Caco-2 (cell line): ENCODE measurements around the gene C10orf90. TPM values are rescaled to one million over a fixed set of nuclear protein-coding genes. Genes with fewer than 3 reads are reported as not detected.

Source experiments
- BruUV-seq: library from RNA; stranded (reverse); fragments of 400-500 nt; replicated peaks from 2 replicates; lab custom pipeline; 2021; lab: Mats Ljungman, UMichigan
- CTCF ChIA-PET: fragments of 300-600 bp; sonication (Branson Sonifier 250); formaldehyde crosslinking; loops from one replicate; lab custom pipeline; 2022; ENCODE audit warnings: antibody characterized with exemption; lab: Charles Lee
- POLR2A ChIA-PET: fragments of 300-600 bp; sonication (Branson Sonifier 250); formaldehyde crosslinking; loops from one replicate; lab custom pipeline; 2022; ENCODE audit warnings: antibody characterized with exemption; lab: Charles Lee
- DNase-seq, 2 experiments: peaks; one replicate each; pipeline versions ENCODE4 v3.0.0 to v3.0.0-alpha.2; 2020 to 2022
- H3K27me3 ChIP-seq: replicated peaks from 2 replicates; pipeline ENCODE4 v1.6.0; 2011; ENCODE audit warnings: low read length; ENCODE audit not compliant: control insufficient read depth, insufficient read depth
- H3K36me3 ChIP-seq: 2 replicates; pipeline ENCODE4 v1.5.1; 2011; ENCODE audit warnings: low read length; ENCODE audit not compliant: control insufficient read depth, insufficient read depth
- H3K4me1 ChIP-seq: fragments of 250-450 bp; sonication (Bioruptor Pico); 2 replicates; pipeline ENCODE4 v1.5.1; 2020; ENCODE audit warnings: mild to moderate bottlenecking
- H3K4me3 ChIP-seq: 2 replicates; pipeline ENCODE4 v1.5.1; 2011; ENCODE audit warnings: low read depth, mild to moderate bottlenecking, control low read depth, low read length
- H3K9me3 ChIP-seq: fragments of 250-450 bp; sonication (Bioruptor Pico); 2 replicates; pipeline ENCODE4 v1.5.1; 2020; ENCODE audit warnings: mild to moderate bottlenecking, moderate library complexity
- H3K27ac Mint-ChIP-seq: one replicate; pipeline ENCODE4 v1.8.0; 2022; ENCODE audit warnings: mixed read lengths; ENCODE audit not compliant: unreplicated experiment
- H3K27me3 Mint-ChIP-seq: one replicate; pipeline ENCODE4 v1.8.0; 2022; ENCODE audit warnings: mixed read lengths; ENCODE audit not compliant: insufficient read depth, unreplicated experiment
- H3K36me3 Mint-ChIP-seq: one replicate; pipeline ENCODE4 v1.8.0; 2022; ENCODE audit warnings: mild to moderate bottlenecking, mixed read lengths; ENCODE audit not compliant: insufficient read depth, unreplicated experiment
- H3K4me1 Mint-ChIP-seq: one replicate; pipeline ENCODE4 v1.8.0; 2022; ENCODE audit warnings: low read depth, mixed read lengths; ENCODE audit not compliant: unreplicated experiment
- H3K4me3 Mint-ChIP-seq: one replicate; pipeline ENCODE4 v1.8.0; 2022; ENCODE audit warnings: mild to moderate bottlenecking, moderate library complexity, mixed read lengths; ENCODE audit not compliant: unreplicated experiment
- H3K9me3 Mint-ChIP-seq: one replicate; pipeline ENCODE4 v1.8.0; 2022; ENCODE audit warnings: mixed read lengths; ENCODE audit not compliant: unreplicated experiment
- CTCF ChIP-seq, 2 experiments: fragments of 200-600 bp in 1 of 2; IDR thresholded peaks; 1 replicate in 1 of 2; 2 replicates in 1 of 2; pipeline versions ENCODE4 v1.5.1 to v1.8.0; 2011 to 2022; ENCODE audit warnings: antibody characterized with exemption in 1 of 2, control low read depth in 1 of 2, inconsistent platforms in 1 of 2, low read depth in 1 of 2, low read length in 1 of 2, mild to moderate bottlenecking in 1 of 2, moderate library complexity in 1 of 2; ENCODE audit not compliant: insufficient read depth in 1 of 2, severe bottlenecking in 1 of 2, unreplicated experiment in 1 of 2
- intact Hi-C: fragments of 100-400 bp; cut with micrococcal nuclease; formaldehyde crosslinking; loops from one replicate; pipeline ENCODE4 v1.10.0; 2022; ENCODE audit not compliant: unreplicated experiment
- total RNA-seq: library from RNA; stranded (reverse); gene quantifications from 2 replicates; pipeline ENCODE4 v1.2.3, GENCODE V29; 2022

Gene C10orf90
- total RNA-seq, 1 experiment from 2014 or later = not detected

GRCh38 chr10:126470991-126471390 lies 199.5 kb downstream of the C10orf90 start:
- BruUV-seq = no TSS peak

GRCh38 chr10:126469692-126470091 lies 200.8 kb downstream of the C10orf90 start:
- Histone ChIP-seq H3K9me3 (no peaks in the 10 kb centered on the region), H3K36me3 (no peaks in the 10 kb centered on the region), H3K27me3 (peaks cover 2% of the 10 kb centered on the region), H3K4me3 (no peak overlapping the region), H3K4me1 (no peaks in the 10 kb centered on the region)
- ChIA-PET CTCF (no interaction called here), POLR2A (no interaction called here)
- no peak for TF ChIP-seq CTCF (IDR thresholded peaks at IDR 0.05; ENCODE audit: insufficient read depth in 1 of 2, low read depth in 1 of 2, low read length in 1 of 2, severe bottlenecking in 1 of 2, unreplicated experiment in 1 of 2)
- Mint-ChIP-seq H3K9me3 (no peaks in the 10 kb centered on the region), H3K4me1 (no peaks in the 10 kb centered on the region), H3K27me3 (peaks cover 16% of the 10 kb centered on the region), H3K27ac (no peak overlapping the region), H3K36me3 (no peaks in the 10 kb centered on the region), H3K4me3 (no peak overlapping the region)
- no peak for DNase-seq
- intact Hi-C loops = no loop called here
- BruUV-seq = no TSS peak

More at GRCh38 chr10:126470991-126471390, 199.5 kb downstream of the C10orf90 start:
- no peaks in the 10 kb centered on the region for H3K4me1 ChIP-seq
- no peak for TF ChIP-seq CTCF (IDR thresholded peaks at IDR 0.05; ENCODE audit: insufficient read depth in 1 of 2, low read depth in 1 of 2, low read length in 1 of 2, severe bottlenecking in 1 of 2, unreplicated experiment in 1 of 2)
- Mint-ChIP-seq H3K9me3 (no peaks in the 10 kb centered on the region), H3K4me3 (no peak overlapping the region), H3K27me3 (peaks cover 14% of the 10 kb centered on the region), H3K36me3 (no peaks in the 10 kb centered on the region), H3K27ac (no peak overlapping the region), H3K4me1 (no peaks in the 10 kb centered on the region)
- no peak for DNase-seq
- no peak overlapping the region for H3K4me3 ChIP-seq
- no peaks in the 10 kb centered on the region for H3K36me3 ChIP-seq
- H3K27me3 ChIP-seq = peaks cover 2% of the 10 kb centered on the region
- ChIA-PET CTCF (no interaction called here), POLR2A (no interaction called here)
- no peaks in the 10 kb centered on the region for H3K9me3 ChIP-seq
- intact Hi-C loops = no loop called here

GRCh38 chr10:126468876-126469643 lies 201.4 kb downstream of the C10orf90 start:
- POLR2A ChIA-PET = no interaction called here
- Histone ChIP-seq H3K9me3 (no peaks in the 10 kb centered on the region), H3K4me3 (no peak overlapping the region), H3K36me3 (no peaks in the 10 kb centered on the region), H3K27me3 (peaks cover 2% of the 10 kb centered on the region), H3K4me1 (no peaks in the 10 kb centered on the region)
- Mint-ChIP-seq H3K36me3 (no peaks in the 10 kb centered on the region), H3K4me3 (no peak overlapping the region), H3K4me1 (no peaks in the 10 kb centered on the region), H3K27me3 (peaks cover 17% of the 10 kb centered on the region), H3K9me3 (no peaks in the 10 kb centered on the region), H3K27ac (no peak overlapping the region)
- CTCF ChIA-PET = no interaction called here
- BruUV-seq = no TSS peak
- no peak for DNase-seq
- TF ChIP-seq CTCF (IDR thresholded peaks at IDR 0.05; ENCODE audit: insufficient read depth in 1 of 2, low read depth in 1 of 2, low read length in 1 of 2, severe bottlenecking in 1 of 2, unreplicated experiment in 1 of 2) = no peak
- intact Hi-C loops = no loop called here
